ENCODE data around the gene RHCE.
"Not testable (repeated sequence)": the region's sequence is repeated elsewhere in the genome, so short reads cannot be mapped to it uniquely, and the experiment has no call there.

Gene RHCE

DNA sequence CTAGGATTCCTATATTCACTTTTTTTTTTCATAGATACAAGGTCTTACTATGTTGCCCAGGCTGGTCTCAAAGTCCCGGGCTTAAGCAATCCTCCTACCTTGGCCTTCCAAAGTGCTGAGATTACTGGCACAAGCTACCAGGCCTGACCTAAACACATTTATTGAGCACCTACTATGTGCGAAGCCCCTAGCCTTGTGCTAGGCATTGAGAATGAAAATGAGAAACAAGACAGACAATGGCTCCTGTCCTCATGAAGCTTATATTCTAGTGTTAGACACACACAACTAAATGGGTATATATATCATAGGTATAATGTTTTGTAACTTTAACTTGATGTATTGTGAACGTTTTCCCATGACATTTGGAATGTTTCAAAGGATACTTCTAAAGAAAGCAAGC is 71.0 kb downstream of the RHCE start:
- DNase-seq (ENCODE audit: low read depth in 2 of 2, low spot score in 1 of 2): no peak

DNA sequence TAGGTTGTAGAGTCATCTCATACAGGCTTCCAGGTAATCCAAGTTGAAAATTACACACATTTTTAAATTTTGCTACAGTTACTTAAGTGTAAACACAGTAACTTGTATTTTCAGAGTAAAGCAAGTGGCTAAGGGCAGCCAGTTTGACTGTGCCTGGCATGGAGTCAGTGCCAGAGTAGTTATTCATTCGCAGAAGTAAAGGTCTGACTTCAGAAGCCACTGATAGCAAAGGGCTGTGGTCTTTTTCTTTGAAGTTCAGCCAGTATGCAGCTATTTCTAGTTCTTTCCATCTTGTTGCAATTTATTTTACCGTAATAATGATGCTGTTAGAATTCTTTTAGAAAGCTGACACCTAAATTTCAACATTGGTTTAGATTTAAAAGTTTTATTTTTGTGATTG is 73.1 kb downstream of the RHCE start:
- DNase-seq (ENCODE audit: low read depth in 2 of 2, low spot score in 1 of 2): no peak

DNA sequence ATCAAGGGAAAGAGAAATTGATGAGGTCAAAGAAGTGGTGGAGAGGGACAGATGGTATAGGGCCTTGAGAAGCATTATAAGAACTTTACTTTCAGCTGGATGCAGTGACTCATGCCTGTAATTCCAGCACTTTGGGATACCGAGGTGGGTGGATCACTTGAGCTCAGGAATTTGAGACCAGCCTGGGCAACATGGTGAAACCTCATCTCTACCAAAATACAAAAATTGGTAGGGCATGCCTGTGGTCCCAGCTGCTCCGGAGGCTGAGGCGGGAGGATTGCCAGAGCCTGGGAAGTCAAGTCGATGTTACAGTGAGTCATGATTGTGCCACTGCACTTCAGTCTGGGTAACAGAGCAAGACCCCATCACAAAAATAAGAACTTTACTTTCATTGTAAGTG is 76.8 kb downstream of the RHCE start:
- DNase-seq (ENCODE audit: low read depth in 2 of 2, low spot score in 1 of 2): no peak

DNA sequence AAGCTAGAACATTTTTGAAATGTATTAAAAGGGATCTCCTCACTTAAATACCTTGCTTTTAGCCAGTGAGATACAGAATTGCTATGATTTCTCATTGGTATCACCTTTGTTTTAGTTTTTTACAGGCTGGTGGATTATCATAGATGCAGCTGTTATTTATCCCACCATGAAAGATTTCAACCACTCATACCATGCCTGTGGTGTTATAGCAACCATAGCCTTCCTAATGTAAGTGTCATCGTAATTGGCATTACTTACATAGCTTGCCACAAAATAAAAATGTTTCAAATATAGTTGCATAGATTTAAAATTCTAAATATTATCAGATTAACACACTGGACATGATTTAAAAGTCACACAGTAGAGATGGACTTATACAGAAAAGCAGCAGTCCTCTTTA is 77.8 kb downstream of the RHCE start:
- no peak for DNase-seq (ENCODE audit: low read depth in 2 of 2, low spot score in 1 of 2)

DNA sequence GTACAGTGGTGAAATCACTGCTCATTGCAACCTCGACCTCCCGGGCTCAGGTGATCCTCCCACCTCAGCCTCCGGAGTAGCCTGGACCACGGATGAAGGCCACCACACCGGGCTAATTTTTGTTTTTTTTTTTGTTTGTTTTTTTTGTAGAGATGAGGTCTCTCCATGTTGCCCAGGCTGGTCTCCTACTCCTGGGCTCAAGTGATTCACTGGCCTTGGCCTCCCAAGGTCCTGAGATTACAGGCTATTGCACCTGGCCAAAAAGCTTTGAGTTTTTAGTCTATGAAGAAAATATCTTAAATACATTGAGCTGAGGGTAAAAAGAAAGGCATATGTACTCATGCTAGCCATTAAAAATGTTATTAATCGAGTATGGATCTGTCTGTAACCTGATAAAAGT is 78.9 kb downstream of the RHCE start:
- no peak for DNase-seq (ENCODE audit: low read depth in 2 of 2, low spot score in 1 of 2)

DNA sequence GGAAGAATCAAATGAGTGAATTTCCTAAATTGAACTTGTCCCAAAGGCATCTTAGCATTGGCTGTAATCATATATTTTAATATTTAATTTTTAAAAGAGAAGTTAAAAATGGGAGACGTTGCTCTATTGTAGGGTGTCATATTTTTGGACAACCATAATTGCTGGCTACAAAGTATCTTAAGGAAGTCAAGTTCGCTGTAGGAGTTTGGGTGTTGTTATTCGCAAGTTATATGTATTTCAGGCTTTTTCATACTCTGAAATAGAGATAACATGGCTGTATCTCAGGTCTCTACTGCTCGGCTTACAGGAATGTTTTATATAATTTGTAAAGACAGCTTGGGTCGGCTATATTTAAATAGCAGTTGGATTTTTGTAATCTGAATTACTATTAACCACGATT is 81.6 kb downstream of the RHCE start:
- DNase-seq (ENCODE audit: low read depth in 2 of 2, low spot score in 1 of 2): no peak

DNA sequence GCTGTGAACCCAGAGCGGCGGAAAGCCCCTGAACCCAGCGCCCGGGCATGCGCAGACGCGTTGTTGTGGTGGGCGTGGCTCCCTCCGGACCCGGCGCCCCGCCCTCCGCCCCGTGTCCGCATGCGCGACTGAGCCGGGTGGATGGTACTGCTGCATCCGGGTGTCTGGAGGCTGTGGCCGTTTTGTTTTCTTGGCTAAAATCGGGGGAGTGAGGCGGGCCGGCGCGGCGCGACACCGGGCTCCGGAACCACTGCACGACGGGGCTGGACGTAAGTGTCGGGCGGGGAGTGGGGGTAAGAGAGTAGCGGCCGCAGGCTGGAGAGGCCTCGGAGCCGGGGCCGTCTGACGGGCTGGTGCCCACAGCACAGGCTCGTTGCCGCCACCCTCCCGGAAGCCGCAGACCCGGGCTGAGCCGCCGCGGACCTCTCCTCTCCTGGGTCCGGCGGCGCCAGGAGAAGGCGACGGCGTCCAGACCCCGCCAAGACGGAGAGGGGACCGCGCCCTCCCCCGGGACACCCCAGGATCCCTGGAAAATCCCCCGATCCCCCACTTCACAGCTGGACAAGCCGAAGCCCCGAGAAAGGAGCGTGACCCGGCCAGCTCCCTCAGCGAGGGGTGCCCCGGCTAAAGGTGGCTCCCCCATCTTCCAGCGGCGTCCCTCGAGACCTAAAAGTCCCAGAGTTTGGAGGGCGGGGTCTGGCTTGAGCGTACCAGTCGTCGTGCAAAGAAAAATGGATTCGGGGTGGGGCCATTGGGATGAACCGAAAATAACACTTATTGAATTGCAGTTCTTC is 82.2 kb downstream of the RHCE start, which contains the start of gene TMEM50A:
TMEM50A (plus strand) TSS at position 147 of the 794 bp plus-strand sequence. CDS start 2,153 bp downstream, outside the sequence.
- DNase-seq (ENCODE audit: low read depth in 2 of 2, low spot score in 1 of 2): peak; percentile 69 to 84

DNA sequence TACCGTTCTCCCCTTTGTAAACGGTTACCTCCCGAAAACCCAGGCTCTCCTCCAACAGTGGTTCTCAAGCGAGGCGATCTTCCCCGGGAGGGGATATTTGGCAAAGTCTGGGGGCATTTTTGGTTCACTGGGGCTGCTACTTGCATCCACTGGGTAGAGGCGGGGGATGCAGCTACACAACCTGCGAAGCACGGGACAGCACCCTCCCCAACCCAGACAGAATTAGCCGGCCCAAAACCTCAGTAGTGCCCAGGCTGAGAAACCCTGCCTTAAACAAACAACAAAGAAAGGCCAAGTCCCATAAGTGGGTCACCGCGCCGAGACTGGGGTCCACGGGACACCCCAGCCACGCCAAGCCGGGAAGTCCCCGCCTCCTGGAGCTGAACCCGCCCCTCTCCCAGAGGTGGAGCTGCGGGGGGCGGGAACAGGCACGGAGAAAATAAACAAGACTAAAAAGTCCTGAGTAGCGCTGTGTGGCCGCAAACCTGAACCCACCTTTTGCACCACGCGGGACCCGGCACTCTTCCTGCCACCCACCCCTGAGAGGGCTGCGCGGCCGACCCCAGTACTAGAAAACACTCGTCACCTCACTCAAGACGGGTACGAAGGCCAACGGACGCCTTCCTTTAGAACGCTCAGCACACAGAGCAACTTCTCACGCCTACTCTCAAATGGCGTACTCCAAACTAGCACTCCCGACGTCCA is 83.0 kb downstream of the RHCE start:
- DNase-seq (ENCODE audit: low read depth in 2 of 2, low spot score in 1 of 2): peak; percentile 6 to 14

DNA sequence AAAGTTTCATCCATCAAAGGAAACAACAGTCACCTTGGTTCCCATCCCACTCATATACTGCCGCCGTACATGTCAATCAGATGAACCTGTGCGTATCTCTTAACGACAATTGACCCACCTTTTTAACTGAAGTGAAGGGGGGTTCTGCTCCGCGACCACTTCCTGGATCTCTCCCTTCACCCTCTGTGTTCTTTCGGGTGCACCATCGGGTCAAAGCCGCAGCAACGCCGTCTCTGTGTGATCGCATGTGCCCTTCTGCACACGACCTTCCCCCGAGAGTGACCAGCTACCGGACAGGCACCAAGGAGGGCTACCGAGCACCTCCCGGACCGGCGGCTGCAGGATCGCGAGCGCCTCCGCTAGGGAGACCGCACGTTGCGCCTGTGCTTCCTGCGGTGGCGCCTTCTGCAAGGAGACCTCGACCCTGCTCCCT is 83.7 kb downstream of the RHCE start:
- peak in 1 of 2 donors; percentile 4 for DNase-seq (ENCODE audit: low read depth in 2 of 2, low spot score in 1 of 2)

DNA sequence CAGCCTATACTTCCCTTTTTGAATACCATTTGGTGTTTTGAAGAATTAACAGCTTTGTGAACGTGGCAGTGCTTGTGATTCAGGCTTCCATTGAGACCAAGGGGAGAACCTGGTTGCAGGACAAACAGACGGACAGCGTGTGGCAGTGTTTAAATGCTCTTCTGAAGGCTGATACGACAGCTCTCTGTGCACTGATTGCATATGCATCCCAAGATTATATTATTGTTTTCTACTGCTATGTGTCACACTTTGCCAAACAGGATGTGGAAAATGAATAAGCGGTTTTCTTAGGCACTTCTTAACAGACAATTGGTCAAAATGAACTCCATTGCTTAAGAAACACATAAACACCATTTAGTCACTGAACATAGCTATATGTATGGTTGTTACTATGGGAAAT is 90.7 kb downstream of the RHCE start:
- not testable (repeated sequence) for DNase-seq (ENCODE audit: low read depth in 2 of 2, low spot score in 1 of 2)

DNA sequence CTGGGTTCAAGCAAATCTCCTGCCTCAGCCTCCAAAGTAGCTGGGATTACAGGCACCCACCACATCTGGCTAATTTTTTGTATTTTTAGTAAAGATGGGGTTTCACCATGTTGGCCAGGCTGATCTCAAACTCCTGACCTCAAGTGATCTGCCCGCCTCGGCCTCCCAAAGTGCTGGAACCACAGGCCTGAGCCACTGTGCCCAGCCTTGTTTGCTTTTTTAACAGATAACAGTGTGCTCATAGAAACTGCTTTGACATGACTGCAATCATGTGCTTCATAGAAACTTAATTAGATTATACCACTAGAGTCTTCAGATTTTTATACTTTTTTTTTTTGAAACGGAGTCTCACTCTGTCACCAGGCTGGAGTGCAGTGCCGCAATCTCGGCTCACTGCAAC is 91.3 kb downstream of the RHCE start:
- DNase-seq (ENCODE audit: low read depth in 2 of 2, low spot score in 1 of 2): not testable (repeated sequence)

DNA sequence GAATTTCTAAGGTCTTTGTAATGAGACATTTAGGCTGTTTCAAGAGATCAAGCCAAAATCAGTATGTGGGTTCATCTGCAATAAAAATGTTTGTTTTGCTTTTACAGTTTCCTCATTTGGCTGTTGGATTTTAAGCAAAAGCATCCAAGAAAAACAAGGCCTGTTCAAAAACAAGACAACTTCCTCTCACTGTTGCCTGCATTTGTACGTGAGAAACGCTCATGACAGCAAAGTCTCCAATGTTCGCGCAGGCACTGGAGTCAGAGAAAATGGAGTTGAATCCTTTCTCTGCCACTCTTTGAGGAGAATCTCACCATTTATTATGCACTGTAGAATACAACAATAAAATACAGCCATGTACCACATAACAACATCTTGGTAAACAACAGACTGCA is 91.8 kb downstream of the RHCE start:
- not testable (repeated sequence) for DNase-seq (ENCODE audit: low read depth in 2 of 2, low spot score in 1 of 2)

DNA sequence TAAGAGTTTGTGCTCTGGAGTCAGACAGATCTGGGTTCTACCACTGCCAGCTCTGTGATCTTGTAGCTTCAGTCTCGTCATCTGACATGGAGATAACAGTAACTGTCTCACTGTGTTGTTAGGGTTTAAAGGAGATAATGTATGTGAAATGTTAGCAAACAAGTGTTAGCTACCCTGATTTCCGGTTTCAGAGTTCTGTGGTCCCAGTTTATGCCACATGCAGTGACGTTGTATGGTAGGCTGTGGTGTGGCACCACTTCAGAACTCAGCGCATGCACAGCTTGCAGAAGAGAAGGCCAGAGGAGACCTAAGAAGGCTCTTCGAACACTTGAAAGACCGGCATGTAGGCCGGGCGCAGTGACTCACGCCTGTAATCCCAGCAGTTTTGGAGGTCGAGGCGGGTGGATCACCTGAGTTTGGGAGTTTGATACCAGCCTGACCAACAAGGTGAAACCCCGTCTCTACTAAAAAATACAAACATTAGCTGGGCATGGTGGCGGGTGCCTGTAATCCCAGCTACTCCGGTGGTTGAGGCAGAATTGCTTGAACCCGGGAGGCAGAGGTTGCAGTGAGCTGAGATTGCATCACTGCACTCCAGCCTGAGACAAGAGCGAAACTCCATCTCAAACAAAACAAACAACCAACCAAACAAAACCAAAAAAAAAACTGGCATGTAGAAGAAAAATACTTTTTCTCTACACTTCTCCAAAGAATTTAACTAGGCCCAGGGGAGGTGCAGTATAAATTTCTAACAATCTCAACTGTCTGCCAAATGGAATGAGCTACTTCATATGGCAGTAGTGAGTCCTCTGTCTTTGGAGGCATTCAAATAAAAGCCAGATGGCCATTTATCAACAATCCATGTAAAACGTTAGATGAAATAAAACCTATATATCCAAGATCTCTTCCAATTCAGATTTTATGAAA is 92.5 kb downstream of the RHCE start:
- not testable (repeated sequence) for DNase-seq (ENCODE audit: low read depth in 2 of 2, low spot score in 1 of 2)

DNA sequence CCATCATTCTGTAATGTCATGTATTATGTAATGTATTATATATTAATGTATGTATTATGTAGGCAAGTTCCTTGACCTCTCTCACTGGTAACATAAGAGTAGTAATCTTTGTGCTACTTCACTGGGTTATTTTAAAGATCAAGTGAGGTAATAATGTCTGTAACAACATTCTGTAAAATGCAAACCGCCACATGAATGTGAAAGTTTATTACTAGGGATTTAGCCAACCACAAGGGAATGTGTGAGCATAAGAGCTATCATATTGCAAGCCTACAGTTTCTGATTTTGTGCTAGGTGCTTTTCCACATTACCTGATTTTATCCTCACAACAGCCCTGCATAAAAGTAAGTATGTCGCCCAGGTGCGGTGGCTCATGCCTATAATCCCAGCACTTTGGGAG is 96.2 kb downstream of the RHCE start:
- not testable (repeated sequence) for DNase-seq (ENCODE audit: low read depth in 2 of 2, low spot score in 1 of 2)

DNA sequence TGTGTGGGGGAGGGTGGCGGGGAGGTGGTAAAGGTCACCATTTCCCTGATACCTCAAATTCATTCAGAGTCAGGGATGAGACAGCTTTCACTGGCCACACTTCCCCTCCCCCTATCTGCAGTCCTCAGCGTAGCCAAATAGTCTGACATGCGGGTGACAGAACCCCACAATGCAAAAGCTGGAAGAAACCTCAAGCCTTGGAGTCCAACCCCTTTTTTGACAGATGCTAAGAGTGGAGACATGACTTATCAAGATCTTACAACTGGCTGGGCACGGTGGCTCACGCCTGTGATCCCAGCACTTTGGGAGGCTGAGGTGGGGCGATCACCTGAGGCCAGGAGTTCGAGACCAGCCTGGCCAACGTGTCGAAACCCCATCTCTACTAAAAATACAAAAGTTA is 98.5 kb downstream of the RHCE start:
- not testable (repeated sequence) for DNase-seq (ENCODE audit: low read depth in 2 of 2, low spot score in 1 of 2)

DNA sequence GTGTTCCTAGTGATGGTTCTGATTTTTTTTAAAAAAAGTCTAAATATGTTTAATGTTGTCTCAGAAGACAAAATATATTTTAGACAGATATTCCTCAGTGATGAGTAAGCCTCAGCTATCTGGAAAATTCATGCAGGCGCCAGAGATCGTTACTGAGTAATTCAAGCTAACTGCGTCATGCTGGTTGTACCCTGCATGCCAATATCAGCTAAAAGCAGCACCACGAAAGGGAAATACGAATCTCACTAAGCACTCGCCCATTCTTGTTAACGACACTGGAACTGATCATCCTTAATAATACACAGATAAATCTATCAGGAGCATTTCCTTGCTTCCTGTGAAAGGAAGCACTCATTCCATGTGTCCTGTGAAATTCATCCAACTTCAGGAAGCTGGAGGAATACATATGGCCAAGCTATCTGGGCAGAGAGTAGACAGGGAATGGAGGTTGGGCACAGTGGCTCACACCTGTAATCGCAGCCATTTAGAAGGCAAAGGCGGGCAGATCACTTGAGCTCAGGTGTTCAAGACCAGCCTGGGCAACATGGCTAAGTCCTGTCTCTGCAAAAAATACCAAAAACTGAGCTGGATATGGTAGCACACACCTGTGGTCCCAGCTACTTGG is 100.2 kb downstream of the RHCE start:
- DNase-seq (ENCODE audit: low read depth in 2 of 2, low spot score in 1 of 2): not testable (repeated sequence)

DNA sequence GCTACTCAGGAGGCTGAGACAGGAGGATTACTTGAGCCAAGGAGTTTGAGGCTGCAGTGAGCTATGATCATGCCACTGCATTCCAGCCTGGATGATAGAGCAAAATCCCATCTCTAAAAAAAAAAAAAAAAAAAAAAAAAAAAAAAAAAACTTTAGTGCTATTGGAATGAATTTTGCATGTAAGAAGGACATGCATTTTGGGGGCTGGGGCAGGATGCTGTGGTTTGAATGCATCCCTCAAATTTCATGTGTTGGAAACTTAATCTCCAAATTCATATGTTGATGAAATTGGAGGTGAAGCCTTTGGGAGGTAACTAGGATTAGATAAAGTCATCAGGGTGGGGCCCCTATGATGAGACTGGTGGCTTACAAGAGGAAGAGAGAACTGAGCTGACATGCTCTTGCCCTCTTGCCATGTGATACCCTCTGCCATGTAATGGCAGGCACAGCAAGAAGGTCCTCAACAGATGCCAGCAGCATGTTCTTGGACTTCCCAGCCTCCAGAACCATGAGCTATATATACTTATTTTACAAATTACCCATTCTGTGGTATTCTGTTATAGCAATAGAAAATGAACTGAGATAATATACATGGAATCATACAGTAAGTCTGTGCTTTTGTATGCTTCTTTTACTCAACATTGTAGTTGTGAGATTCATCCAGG is 107.7 kb downstream of the RHCE start:
- DNase-seq (ENCODE audit: low read depth in 2 of 2, low spot score in 1 of 2): not testable (repeated sequence)

Measured in stimulated activated CD8-positive, alpha-beta memory T cell treated with anti-CD3 and anti-CD28 coated beads, Interleukin-4, amount 100 ng/mL, for 1 hour (primary cell).